Uterus (tissue), 2 donors: ENCODE data around the gene ZFX.

Source experiments
- CTCF ChIP-seq, 4 experiments: fragments of 200-600 bp in 2 of 4; fragments of 450-650 bp in 2 of 4; sonication (generic) in 2 of 4; IDR thresholded peaks; one replicate each; pipeline ENCODE4 v1.5.1; 2016 to 2019; ENCODE audit warnings: antibody characterized with exemption in 4 of 4, mild to moderate bottlenecking in 2 of 4, moderate library complexity in 1 of 4
- POLR2A ChIP-seq, 2 donors: fragments of 450-650 bp; IDR thresholded peaks; one replicate each; pipeline ENCODE4 v1.6.1; 2016; ENCODE audit warnings: antibody characterized with exemption in 2 of 2, mild to moderate bottlenecking in 1 of 2, moderate library complexity in 1 of 2

GRCh38 chrX:24226176-24226575 is 76.6 kb downstream of the ZFX start:
- no peak for TF ChIP-seq CTCF (IDR thresholded peaks at IDR 0.05)
- no peak for TF ChIP-seq POLR2A (IDR thresholded peaks at IDR 0.05)
